Inflammatory macrophage treated with lipopolysaccharide for 1 hour (primary cell): ENCODE results near the gene SLC39A1.
"Not testable (repeated sequence)": the region's sequence is repeated elsewhere in the genome, so short reads cannot be mapped to it uniquely, and the experiment has no call there.

Experiments used
- DNase-seq, 2 donors: peaks; one replicate each; pipeline ENCODE4 v3.0.0-alpha.2; 2020 to 2022

The SLC39A1 gene

GRCh38 chr1:153963030-153963849 is at the start of gene SLC39A1:
Gene SLC39A1, minus strand, starts transcription at chr1:153963537. Its CDS starts 822 bp downstream, at chr1:153962715.
- DNase-seq: peak; percentile 95 to 98

- not testable (repeated sequence) for DNase-seq
Measured at GRCh38 chr1:154012543-154012942, 49.2 kb upstream of the SLC39A1 start.

GRCh38 chr1:154012129-154012528 is 48.8 kb upstream of the SLC39A1 start:
- DNase-seq: no peak

- no peak for DNase-seq
Measured at GRCh38 chr1:154006136-154006535, 42.8 kb upstream of the SLC39A1 start.

- DNase-seq: no peak
Measured at GRCh38 chr1:154000420-154000819, 37.1 kb upstream of the SLC39A1 start.

GRCh38 chr1:153996882-153997281 is 33.5 kb upstream of the SLC39A1 start:
- DNase-seq: not testable (repeated sequence)

- DNase-seq: no peak
Measured at GRCh38 chr1:153995640-153996039, 32.3 kb upstream of the SLC39A1 start.

- no peak for DNase-seq
Measured at GRCh38 chr1:153995202-153995601, 31.9 kb upstream of the SLC39A1 start.

- no peak for DNase-seq
Measured at GRCh38 chr1:153991806-153992205, 28.5 kb upstream of the SLC39A1 start.

GRCh38 chr1:153991151-153991630 is 27.9 kb upstream of the SLC39A1 start:
- peak in 1 of 2 donors; percentile 30 for DNase-seq

- DNase-seq: peak; percentile 97 to 98
Measured at GRCh38 chr1:153990468-153991150, 27.3 kb upstream of the SLC39A1 start, which contains the start of gene RPS27. Gene RPS27, plus strand, starts transcription at chr1:153990762. Its CDS starts 35 bp downstream, at chr1:153990797.

GRCh38 chr1:153987621-153988020 is 24.3 kb upstream of the SLC39A1 start:
- DNase-seq: no peak

GRCh38 chr1:153985941-153986761 is 22.8 kb upstream of the SLC39A1 start, which contains the start of gene RAB13:
Gene RAB13, minus strand, starts transcription at chr1:153986339. Its CDS starts 103 bp downstream, at chr1:153986236.
- peak; percentile 75 to 86 for DNase-seq

- DNase-seq: peak; percentile 85 to 92
Measured at GRCh38 chr1:153985341-153985912, 22.1 kb upstream of the SLC39A1 start.

- peak; percentile 37 to 44 for DNase-seq
Measured at GRCh38 chr1:153984123-153984894, 21.0 kb upstream of the SLC39A1 start.

- DNase-seq: not testable (repeated sequence)
Measured at GRCh38 chr1:153981735-153982134, 18.4 kb upstream of the SLC39A1 start.

- DNase-seq: not testable (repeated sequence)
Measured at GRCh38 chr1:153979091-153979490, 15.8 kb upstream of the SLC39A1 start.

- no peak for DNase-seq
Measured at GRCh38 chr1:153978274-153978909, 15.1 kb upstream of the SLC39A1 start.

- peak; percentile 80 to 87 for DNase-seq
Measured at GRCh38 chr1:153977250-153978240, 14.2 kb upstream of the SLC39A1 start, which contains the start of gene JTB. Gene JTB, minus strand, starts transcription at chr1:153977674. Its CDS starts 422 bp downstream, at chr1:153977252.
